HepG2 (cell line): ENCODE results near the gene GADD45A. TPM values are rescaled to one million over a fixed set of nuclear protein-coding genes. Genes with fewer than 3 reads are reported as not detected.

Source experiments
- CEBPB ChIP-seq: IDR thresholded peaks from 2 replicates; pipeline ENCODE4 v1.6.1; 2011; ENCODE audit warnings: low read depth, low read length, improper control_type of control experiment, borderline replicate concordance
- DMAP1 ChIP-seq: IDR thresholded peaks from 2 replicates; pipeline ENCODE4 v1.6.1; 2016
- DMTF1 ChIP-seq: sonication (generic); formaldehyde crosslinking; IDR thresholded peaks from 2 replicates; pipeline ENCODE4 v1.4.0; 2020; ENCODE audit warnings: mild to moderate bottlenecking, missing genetic modification reagents
- GZF1 ChIP-seq: sonication (generic); formaldehyde crosslinking; IDR thresholded peaks from 2 replicates; pipeline ENCODE4 v1.5.1; 2020; ENCODE audit warnings: mild to moderate bottlenecking, missing genetic modification reagents
- HMG20B ChIP-seq: conservative IDR thresholded peaks from 2 replicates; pipeline ENCODE4 v1.6.1; 2016; ENCODE audit warnings: missing genetic modification reagents, missing compliant biosample characterization
- HOXA9 ChIP-seq: sonication (generic); formaldehyde crosslinking; IDR thresholded peaks from 2 replicates; pipeline ENCODE4 v1.8.1; 2022; ENCODE audit warnings: missing genetic modification reagents, mild to moderate bottlenecking, moderate library complexity, borderline replicate concordance
- MAFF ChIP-seq: IDR thresholded peaks from 2 replicates; pipeline ENCODE4 v1.6.1; 2011; ENCODE audit warnings: low read depth, low read length, improper control_type of control experiment
- MAZ ChIP-seq, 2 experiments: sonication (generic) in 1 of 2; formaldehyde crosslinking in 1 of 2; IDR thresholded peaks; 2 replicates each; pipeline versions ENCODE4 v1.5.0 to v1.6.1; 2012 to 2020; ENCODE audit warnings: low read depth in 2 of 2, mild to moderate bottlenecking in 2 of 2, borderline replicate concordance in 1 of 2, improper control_type of control experiment in 1 of 2, low read length in 1 of 2, missing genetic modification reagents in 1 of 2, moderate library complexity in 1 of 2
- SRSF4 ChIP-seq: fragments of 200-400 bp; formaldehyde crosslinking; IDR thresholded peaks from one replicate; pipeline ENCODE4 v1.6.1; 2018; ENCODE audit warnings: mild to moderate bottlenecking, low read depth, low read length, moderate library complexity; ENCODE audit not compliant: poor library complexity, severe bottlenecking
- ZNF225 ChIP-seq: sonication (generic); formaldehyde crosslinking; IDR thresholded peaks from 2 replicates; pipeline ENCODE4 v1.4.0; 2020; ENCODE audit warnings: mild to moderate bottlenecking, missing genetic modification reagents
- ZNF256 ChIP-seq: sonication (generic); formaldehyde crosslinking; conservative IDR thresholded peaks from 2 replicates; pipeline ENCODE4 v1.4.0; 2020; ENCODE audit warnings: missing genetic modification reagents
- ZNF276 ChIP-seq: sonication (generic); formaldehyde crosslinking; IDR thresholded peaks from 2 replicates; pipeline ENCODE4 v1.4.0; 2020; ENCODE audit warnings: mild to moderate bottlenecking, low read depth, missing genetic modification reagents
- ZNF30 ChIP-seq: sonication (generic); formaldehyde crosslinking; IDR thresholded peaks from 2 replicates; pipeline ENCODE4 v1.5.0; 2020; ENCODE audit warnings: mild to moderate bottlenecking, missing genetic modification reagents
- ZNF317 ChIP-seq: sonication (generic); formaldehyde crosslinking; IDR thresholded peaks from 2 replicates; pipeline ENCODE4 v1.5.0; 2020; ENCODE audit warnings: mild to moderate bottlenecking, missing genetic modification reagents
- ZNF335 ChIP-seq: sonication (generic); formaldehyde crosslinking; IDR thresholded peaks from 2 replicates; pipeline ENCODE4 v1.4.0; 2020; ENCODE audit warnings: missing genetic modification reagents
- ZNF549 ChIP-seq: sonication (generic); formaldehyde crosslinking; IDR thresholded peaks from 2 replicates; pipeline ENCODE4 v1.5.0; 2020; ENCODE audit warnings: missing genetic modification reagents
- ZNF644 ChIP-seq: IDR thresholded peaks from 2 replicates; pipeline ENCODE4 v1.6.1; 2016; ENCODE audit warnings: low read depth
- ZNF674 ChIP-seq: sonication (generic); formaldehyde crosslinking; IDR thresholded peaks from 2 replicates; pipeline ENCODE4 v1.5.0; 2020; ENCODE audit warnings: low read depth, mild to moderate bottlenecking, missing genetic modification reagents
- ZNF737 ChIP-seq: sonication (generic); formaldehyde crosslinking; IDR thresholded peaks from 2 replicates; pipeline ENCODE4 v1.5.0; 2020; ENCODE audit warnings: missing genetic modification reagents, mild to moderate bottlenecking, borderline replicate concordance
- ZSCAN20 ChIP-seq: sonication (generic); formaldehyde crosslinking; IDR thresholded peaks from 2 replicates; pipeline ENCODE4 v1.4.0; 2020; ENCODE audit warnings: missing genetic modification reagents, mild to moderate bottlenecking, borderline replicate concordance
- polyA plus RNA-seq, 8 experiments: library from polyadenylated mRNA; depleted of rRNA in 3 of 8; stranded (reverse) in 7 of 8; unstranded in 1 of 8; fragments of >200 nt; fragmentation: Illumina TruSeq in 4 of 8; extraction: Trizol in 4 of 8; gene quantifications; 2 replicates each; pipeline versions ENCODE4 v1.2.1 to v1.2.3, GENCODE V29; 2011 to 2016; ENCODE audit warnings: low read depth in 4 of 8, missing spikeins in 1 of 8, mixed read lengths in 1 of 8; ENCODE audit not compliant: insufficient read depth in 1 of 8
- total RNA-seq, 5 experiments: library from RNA; depleted of rRNA; stranded (reverse); fragments of >200 nt; fragmentation: Illumina TruSeq; extraction: Trizol; gene quantifications; 2 replicates each; pipeline ENCODE4 v1.2.3, GENCODE V29; 2016; ENCODE audit warnings: low read depth in 1 of 5
- TF ChIP-seq, protein P1 (sequence below): sonication (generic); formaldehyde crosslinking; IDR thresholded peaks from 2 replicates; pipeline ENCODE4 v1.9.0; 2022; ENCODE audit warnings: low read depth, missing genetic modification reagents
- TF ChIP-seq, protein P2 (sequence below): fragments of 450-650 bp; IDR thresholded peaks from 2 replicates; pipeline ENCODE4 v1.6.1; 2017; ENCODE audit warnings: mild to moderate bottlenecking

Gene GADD45A
- total and polyA plus RNA-seq, 2 of the 13 experiments (the other 11 are each of a cell fraction or from before 2014, with no cell fraction given): 33.2 to 46.2 TPM

DNA sequence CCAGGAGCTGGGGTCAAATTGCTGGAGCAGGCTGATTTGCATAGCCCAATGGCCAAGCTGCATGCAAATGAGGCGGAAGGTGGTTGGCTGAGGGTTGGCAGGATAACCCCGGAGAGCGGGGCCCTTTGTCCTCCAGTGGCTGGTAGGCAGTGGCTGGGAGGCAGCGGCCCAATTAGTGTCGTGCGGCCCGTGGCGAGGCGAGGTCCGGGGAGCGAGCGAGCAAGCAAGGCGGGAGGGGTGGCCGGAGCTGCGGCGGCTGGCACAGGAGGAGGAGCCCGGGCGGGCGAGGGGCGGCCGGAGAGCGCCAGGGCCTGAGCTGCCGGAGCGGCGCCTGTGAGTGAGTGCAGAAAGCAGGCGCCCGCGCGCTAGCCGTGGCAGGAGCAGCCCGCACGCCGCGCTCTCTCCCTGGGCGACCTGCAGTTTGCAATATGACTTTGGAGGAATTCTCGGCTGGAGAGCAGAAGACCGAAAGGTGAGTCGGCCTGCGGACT is at the start of gene GADD45A (continued):
- TF ChIP-seq HMG20B (CRISPR knock-in tag) (peak; percentile 54; the same call in 1 of the 2 replicates), ZNF317 (CRISPR knock-in tag) (peak; percentile 55; the same call in 1 of the 2 replicates), DMAP1 (CRISPR knock-in tag) (no peak), ZNF335 (CRISPR knock-in tag) (peak; percentile 87), ZNF549 (CRISPR knock-in tag) (no peak), ZNF276 (CRISPR knock-in tag) (peak; percentile 11; the same call in 1 of the 2 replicates), HOXA9 (CRISPR knock-in tag) (peak; percentile 35; the same call in 1 of the 2 replicates), DMTF1 (CRISPR knock-in tag) (no peak), ZNF256 (CRISPR knock-in tag) (peak; percentile 71; the same call in 1 of the 2 replicates), GZF1 (CRISPR knock-in tag) (no peak), SRSF4 (no peak), ZNF644 (CRISPR knock-in tag) (no peak), MAZ (IDR thresholded peaks at IDR 0.05; ENCODE audit: borderline replicate concordance, low read depth, low read length) (peak; percentile 80; the same call in 1 of the 2 replicates), MAZ (CRISPR knock-in tag; IDR thresholded peaks at IDR 0.05; ENCODE audit: low read depth) (peak; percentile 93), ZNF737 (CRISPR knock-in tag) (no peak), CEBPB (no peak), ZNF30 (no peak), ZSCAN20 (CRISPR knock-in tag) (peak; percentile 48; the same call in 1 of the 2 replicates), ZNF674 (CRISPR knock-in tag) (no peak), MAFF (peak; percentile 7; the same call in 1 of the 2 replicates), ZNF225 (CRISPR knock-in tag) (peak; percentile 72; the same call in 1 of the 2 replicates)
- TF ChIP-seq, protein P1, sequence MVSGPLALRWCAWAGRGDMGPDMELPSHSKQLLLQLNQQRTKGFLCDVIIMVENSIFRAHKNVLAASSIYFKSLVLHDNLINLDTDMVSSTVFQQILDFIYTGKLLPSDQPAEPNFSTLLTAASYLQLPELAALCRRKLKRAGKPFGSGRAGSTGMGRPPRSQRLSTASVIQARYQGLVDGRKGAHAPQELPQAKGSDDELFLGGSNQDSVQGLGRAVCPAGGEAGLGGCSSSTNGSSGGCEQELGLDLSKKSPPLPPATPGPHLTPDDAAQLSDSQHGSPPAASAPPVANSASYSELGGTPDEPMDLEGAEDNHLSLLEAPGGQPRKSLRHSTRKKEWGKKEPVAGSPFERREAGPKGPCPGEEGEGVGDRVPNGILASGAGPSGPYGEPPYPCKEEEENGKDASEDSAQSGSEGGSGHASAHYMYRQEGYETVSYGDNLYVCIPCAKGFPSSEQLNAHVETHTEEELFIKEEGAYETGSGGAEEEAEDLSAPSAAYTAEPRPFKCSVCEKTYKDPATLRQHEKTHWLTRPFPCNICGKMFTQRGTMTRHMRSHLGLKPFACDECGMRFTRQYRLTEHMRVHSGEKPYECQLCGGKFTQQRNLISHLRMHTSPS (CRISPR knock-in tag): peak; percentile 58
- TF ChIP-seq, protein P2, sequence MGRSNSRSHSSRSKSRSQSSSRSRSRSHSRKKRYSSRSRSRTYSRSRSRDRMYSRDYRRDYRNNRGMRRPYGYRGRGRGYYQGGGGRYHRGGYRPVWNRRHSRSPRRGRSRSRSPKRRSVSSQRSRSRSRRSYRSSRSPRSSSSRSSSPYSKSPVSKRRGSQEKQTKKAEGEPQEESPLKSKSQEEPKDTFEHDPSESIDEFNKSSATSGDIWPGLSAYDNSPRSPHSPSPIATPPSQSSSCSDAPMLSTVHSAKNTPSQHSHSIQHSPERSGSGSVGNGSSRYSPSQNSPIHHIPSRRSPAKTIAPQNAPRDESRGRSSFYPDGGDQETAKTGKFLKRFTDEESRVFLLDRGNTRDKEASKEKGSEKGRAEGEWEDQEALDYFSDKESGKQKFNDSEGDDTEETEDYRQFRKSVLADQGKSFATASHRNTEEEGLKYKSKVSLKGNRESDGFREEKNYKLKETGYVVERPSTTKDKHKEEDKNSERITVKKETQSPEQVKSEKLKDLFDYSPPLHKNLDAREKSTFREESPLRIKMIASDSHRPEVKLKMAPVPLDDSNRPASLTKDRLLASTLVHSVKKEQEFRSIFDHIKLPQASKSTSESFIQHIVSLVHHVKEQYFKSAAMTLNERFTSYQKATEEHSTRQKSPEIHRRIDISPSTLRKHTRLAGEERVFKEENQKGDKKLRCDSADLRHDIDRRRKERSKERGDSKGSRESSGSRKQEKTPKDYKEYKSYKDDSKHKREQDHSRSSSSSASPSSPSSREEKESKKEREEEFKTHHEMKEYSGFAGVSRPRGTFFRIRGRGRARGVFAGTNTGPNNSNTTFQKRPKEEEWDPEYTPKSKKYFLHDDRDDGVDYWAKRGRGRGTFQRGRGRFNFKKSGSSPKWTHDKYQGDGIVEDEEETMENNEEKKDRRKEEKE: no peak
